HepG2 (cell line): Measurements from ENCODE around the gene APOM.
A peak's percentile ranks its signal among the peaks of the same experiment; 100 is the strongest.

Experiments used
- FOXM1 ChIP-seq: sonication (generic); formaldehyde crosslinking; IDR thresholded peaks from 2 replicates; pipeline ENCODE4 v1.5.0; 2020; ENCODE audit warnings: missing genetic modification reagents
- ZNF20 ChIP-seq: sonication (generic); formaldehyde crosslinking; IDR thresholded peaks from 2 replicates; pipeline ENCODE4 v1.4.0; 2020; ENCODE audit warnings: mild to moderate bottlenecking, moderate library complexity, missing genetic modification reagents

- TF ChIP-seq FOXM1 (CRISPR knock-in tag) (no peak), ZNF20 (CRISPR knock-in tag) (0 out of 2 replicates have a peak, but pooled peaks have one; percentile 28)
Measured at GRCh38 chr6:31660381-31661261, 4.9 kb downstream of the APOM start, which contains the start of gene C6orf47.
